NK-92 treated with Interleukin-12 subunit alpha and Interleukin-12 subunit beta, amount 100 ng/mL, for 24 hours (cell line): ENCODE results near the gene ACP2.
"Not testable (repeated sequence)": the region's sequence is repeated elsewhere in the genome, so short reads cannot be mapped to it uniquely, and the experiment has no call there.

Experiments used
- DNase-seq: peaks from one replicate; lab custom pipeline; 2025; lab: John Stamatoyannopoulos, UW

ACP2 gene

GRCh38 chr11:47198161-47198560 is 50.5 kb downstream of the ACP2 start:
- not testable (repeated sequence) for DNase-seq

- DNase-seq, result no peak
Observed at GRCh38 chr11:47192111-47192510, 56.5 kb downstream of the ACP2 start.

GRCh38 chr11:47191137-47191536 is 57.5 kb downstream of the ACP2 start:
- not testable (repeated sequence) for DNase-seq
